GM13976 (cell line): ENCODE data around the gene HSPA6.

Source experiments
- DNase-seq: peaks from one replicate; pipeline ENCODE4 v3.0.0; 2012; ENCODE audit warnings: low spot score
- in situ Hi-C: fragments of 300-500 bp; cut with MboI; formaldehyde crosslinking; loops from one replicate; pipeline ENCODE4 v1.12.0; 2022; ENCODE audit warnings: low sequenced_read_pairs, mixed read lengths, inconsistent platforms; ENCODE audit not compliant: unreplicated experiment
- TF ChIP-seq, protein P1 (sequence below): IDR thresholded peaks from 2 replicates; pipeline ENCODE4 v1.5.1; 2012; ENCODE audit warnings: borderline replicate concordance, mild to moderate bottlenecking; ENCODE audit not compliant: insufficient read depth; ENCODE audit errors: extremely low read depth, missing control alignments, control extremely low read depth

The HSPA6 gene

DNA sequence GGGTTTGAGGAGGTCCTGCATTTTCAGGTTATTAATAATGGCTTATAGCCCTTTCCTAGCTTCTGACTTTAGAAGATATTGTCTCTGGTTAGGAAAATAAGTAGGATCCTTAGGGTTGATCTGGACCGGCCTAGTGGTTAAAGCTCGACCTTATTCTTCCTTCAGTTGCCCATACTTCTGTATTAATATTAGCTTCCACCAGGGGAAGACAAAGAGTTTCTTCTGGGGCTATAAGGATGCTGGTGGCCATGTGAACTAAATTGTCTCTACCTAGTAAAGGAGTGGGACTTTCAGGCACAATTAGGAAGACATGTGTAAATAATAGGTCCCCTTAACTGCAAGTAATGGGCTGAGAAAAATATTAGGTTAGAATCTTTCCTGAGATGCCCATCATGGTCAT, 39.7 kb upstream of the HSPA6 start:
- no peak for DNase-seq
- in situ Hi-C loops = loop anchor here (10.0 kb wide), 1 partner anchor 260 kb away; the partner anchor contains the start of gene DUSP12
- TF ChIP-seq, protein P1, sequence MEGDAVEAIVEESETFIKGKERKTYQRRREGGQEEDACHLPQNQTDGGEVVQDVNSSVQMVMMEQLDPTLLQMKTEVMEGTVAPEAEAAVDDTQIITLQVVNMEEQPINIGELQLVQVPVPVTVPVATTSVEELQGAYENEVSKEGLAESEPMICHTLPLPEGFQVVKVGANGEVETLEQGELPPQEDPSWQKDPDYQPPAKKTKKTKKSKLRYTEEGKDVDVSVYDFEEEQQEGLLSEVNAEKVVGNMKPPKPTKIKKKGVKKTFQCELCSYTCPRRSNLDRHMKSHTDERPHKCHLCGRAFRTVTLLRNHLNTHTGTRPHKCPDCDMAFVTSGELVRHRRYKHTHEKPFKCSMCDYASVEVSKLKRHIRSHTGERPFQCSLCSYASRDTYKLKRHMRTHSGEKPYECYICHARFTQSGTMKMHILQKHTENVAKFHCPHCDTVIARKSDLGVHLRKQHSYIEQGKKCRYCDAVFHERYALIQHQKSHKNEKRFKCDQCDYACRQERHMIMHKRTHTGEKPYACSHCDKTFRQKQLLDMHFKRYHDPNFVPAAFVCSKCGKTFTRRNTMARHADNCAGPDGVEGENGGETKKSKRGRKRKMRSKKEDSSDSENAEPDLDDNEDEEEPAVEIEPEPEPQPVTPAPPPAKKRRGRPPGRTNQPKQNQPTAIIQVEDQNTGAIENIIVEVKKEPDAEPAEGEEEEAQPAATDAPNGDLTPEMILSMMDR = no peak

DNA sequence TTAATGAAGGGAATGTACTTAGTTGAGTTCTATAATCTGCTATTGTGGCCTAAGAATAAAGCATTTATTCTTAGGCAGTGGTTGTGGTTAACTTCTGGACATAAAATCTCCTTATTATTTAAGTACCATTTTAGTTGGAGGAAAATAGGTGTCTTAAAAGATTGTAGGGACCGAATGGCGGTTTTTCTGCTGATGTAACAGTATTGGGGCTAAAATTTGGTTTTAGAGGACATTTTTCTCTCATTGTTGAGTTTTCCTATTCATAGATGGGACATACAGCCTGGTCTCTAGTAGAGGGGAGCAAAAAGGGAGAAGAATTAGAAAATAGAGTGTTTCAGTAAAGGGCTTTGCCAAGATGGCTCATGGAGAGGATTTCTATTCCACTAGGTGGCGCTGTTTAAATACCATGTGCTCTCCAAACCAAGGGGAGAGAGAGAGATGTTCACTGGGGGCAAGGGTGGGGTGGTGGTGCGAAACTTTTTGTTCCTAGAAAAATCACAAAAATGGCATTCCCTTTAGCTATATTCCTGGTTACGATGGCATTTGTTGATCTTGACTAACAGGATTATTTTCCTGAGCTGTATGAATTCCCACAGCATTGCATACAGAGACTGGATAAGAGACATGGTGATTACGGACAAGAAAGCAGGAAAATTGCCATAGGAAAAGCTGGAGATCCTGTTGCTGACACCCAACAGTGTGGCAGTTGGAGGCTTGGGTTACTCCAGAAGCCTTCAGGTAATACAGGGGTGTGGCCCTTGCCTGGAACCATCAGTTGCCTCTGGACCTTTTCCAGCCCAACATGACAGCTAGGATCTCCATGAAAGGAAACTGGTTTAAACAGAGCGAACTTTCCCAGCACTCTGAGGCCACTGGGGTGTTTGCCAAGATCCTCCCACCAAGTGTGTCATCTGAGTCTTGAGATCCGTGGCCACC, 37.3 kb upstream of the HSPA6 start:
- in situ Hi-C loops = loop anchor here (10.0 kb wide), 1 partner anchor 258 kb away; the partner anchor contains the start of gene DUSP12

DNA sequence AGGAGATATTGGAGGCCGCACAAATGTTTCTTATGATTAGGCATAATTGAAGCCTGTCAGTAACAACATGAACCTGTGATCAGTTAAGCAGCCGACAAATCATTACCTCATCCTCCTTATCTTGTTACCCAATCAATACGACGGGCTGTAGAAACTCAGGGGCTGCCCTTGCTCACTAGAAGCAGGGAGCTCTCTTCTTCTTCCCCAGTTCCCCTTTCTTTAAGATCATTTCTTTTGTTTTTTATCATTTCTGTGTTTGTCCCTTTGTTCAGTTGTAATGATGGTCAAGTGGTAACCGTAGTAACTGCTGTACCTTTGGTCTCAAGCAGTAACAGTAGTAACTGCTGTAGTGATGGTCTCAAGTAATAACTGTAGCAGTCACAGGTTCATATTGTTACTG, 32.9 kb upstream of the HSPA6 start:
- TF ChIP-seq, protein P1 = no peak
- in situ Hi-C loops = no loop called here
- DNase-seq = no peak

More for the DNA sequence above, 37.3 kb upstream of the HSPA6 start:
- DNase-seq = peak; percentile 67
- TF ChIP-seq, protein P1 = peak; percentile 67

DNA sequence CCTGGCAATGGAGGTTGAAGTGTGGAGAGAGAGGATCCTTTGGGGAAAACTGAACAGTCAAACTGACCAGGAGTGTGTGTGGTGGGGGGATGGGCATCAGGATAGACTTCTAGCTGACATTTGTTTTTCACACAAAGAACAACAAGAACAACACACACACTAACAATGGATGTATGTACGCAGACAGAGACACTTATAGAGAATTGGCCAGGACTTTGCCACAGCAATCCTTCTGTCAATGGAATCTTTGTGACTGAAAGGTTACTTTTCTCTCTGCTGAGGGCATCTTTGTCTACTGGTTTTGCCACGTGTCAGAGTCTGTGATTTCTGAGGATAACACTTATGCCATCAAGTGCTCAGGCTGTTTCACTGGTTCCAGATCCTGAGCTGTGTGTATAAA, 31.5 kb upstream of the HSPA6 start:
- in situ Hi-C loops = no loop called here
- no peak for DNase-seq
- TF ChIP-seq, protein P1 = no peak

DNA sequence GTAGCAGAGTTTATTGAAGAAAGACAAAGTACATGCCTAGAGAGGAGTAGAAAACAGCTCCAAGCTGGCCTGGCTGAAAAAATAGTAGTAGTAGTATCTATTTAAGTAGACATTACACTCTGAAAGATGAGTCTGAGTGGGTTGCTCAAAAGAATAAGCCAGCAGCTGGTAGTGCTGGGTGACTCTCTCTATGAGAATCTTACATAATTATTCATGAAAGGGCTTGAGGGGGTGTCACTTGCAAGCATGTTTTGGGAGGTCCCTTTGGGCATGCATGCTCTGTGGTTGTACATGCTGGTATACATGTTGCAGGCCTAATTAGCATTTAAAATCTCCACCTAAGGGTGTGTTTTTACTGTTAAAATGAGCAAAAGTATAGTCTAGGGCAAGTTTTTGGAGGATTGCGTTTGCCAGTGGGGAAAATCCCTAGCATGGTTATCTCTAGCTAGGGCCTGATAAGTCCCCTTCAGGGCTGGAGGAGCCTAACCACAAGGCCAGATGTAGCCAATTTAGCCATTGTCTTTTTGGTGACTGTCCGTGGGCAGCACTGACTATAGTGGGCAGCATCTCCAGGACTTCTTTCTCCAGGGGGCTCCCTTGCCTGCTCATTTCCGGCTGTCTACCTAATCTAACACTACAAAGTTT, 30.1 kb upstream of the HSPA6 start:
- in situ Hi-C loops = no loop called here
- no peak for DNase-seq
- TF ChIP-seq, protein P1 = no peak

DNA sequence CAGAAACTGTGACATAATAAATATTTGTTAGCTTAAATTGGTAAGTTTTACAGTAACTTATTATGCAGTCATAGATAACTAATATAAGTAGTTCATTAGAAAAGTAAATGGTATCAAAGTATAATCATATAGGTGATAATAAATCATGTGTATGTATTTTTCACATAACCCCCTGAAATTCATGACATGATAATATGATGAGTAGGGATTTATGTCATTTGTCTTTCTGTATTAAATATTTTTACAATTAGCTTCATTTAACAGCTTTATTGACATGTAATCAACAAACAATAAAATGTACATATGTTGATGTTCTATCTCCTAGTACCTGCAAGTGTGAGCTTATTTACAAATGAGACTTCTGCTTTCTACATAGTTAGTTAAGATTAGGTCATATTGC, 28.9 kb upstream of the HSPA6 start:
- TF ChIP-seq, protein P1 = no peak
- in situ Hi-C loops = no loop called here
- DNase-seq = no peak
